COR-L47 (cell line): ENCODE results near the gene KCNA1.
"Not testable (repeated sequence)": the region's sequence is repeated elsewhere in the genome, so short reads cannot be mapped to it uniquely, and the experiment has no call there.

ENCODE experiments used
- DNase-seq: peaks from one replicate; lab custom pipeline; 2025; lab: John Stamatoyannopoulos, UW

Gene KCNA1

DNA sequence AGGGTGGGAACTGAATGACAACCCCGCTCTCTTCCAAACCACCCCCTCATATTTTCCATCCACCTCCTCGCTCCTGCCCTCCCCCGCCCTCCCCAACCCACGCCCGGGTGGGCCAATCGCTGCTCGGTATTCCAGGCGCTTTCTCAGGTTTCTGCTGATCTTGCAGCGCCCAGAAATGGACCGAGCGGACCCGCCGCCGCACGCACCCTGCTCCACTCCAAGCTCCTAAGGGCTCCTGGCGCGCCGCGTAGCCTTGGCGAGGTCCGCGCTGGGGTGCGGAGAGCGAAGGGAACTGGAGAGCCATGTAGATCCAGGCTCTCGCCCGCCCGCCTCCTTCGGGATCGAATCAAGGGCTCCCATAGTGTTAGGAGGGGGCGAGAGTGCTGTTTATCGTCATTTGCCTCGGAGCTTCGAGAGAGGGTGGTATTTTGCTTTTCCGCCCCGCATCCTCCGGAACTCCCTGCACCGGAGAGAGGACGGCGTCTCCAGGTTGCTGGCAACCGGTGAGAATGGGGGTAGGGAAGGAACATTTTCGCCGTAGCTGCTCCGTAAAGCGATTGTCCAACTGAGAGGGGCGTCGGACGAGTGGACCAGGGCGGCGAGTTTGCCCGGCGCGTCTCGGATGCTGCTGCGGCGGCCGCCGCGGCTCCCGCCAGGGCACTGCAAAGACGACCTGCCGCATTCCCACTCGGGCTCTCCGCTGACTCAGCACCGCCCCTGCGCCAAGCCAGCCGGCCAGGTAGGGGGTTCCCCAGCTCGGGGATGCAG, at the start of gene KCNA1:
KCNA1 (plus strand) TSS at position 172 of the 768 bp plus-strand sequence. CDS start 1,474 bp downstream, outside the sequence.
- DNase-seq = no peak

DNA sequence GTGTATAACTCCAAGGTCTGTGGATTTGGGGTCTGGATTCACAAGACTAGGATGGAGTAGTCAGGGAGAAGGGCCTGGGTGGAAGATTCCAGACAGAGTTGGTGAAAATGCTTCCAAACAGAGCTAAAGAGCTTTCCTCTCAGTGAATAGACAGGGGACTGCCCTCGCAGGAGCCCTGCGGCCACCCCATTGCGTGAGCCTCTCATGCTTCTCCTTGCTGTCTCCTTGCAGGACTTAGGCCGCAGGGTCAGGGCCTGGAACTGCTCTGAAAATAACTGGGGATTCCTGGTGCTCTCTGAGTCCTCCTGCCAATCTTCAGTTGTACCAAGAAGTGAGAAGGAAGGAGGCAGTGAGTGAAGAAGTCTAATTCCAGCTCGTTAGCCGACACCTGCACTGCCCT, 49.0 kb upstream of the KCNA1 start:
- no peak for DNase-seq

DNA sequence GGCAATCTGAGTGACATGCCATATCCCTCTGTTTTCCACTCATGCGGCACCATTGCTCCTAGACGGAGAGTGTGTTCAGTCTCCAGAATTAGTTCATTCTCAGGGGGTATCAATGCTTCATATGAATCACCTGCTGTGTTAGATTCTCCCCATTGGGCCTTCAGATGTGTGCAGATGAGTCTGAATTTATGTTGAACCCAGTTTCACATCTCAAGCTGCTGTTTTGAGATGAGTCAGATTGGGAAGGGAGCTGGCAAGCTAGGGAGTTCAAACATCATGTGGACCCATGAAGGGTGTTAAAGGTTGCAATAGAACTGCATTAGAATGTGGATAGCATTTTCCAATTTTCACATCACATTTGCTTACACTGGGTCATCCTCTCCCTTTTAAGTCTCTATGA, 46.9 kb upstream of the KCNA1 start:
- no peak for DNase-seq

DNA sequence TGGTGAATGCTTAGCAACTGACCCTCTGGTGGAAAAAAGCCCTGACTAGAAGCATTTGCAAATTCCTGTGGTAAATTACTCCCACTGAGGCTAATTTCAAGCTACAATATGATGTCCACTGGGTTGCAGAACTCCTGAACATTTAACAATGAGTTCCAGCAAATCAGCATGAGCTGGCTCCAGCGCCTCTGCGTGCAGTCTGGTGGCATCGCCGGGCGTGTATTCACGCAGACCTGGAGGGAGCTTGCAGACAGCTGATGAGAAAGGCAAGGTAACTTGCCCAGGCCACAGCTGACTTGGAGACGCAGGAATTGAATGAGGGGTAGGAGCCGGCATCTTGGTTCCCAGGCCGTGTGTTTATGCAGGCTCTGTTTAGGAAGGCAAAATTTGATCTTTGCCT, 45.1 kb upstream of the KCNA1 start:
- no peak for DNase-seq

DNA sequence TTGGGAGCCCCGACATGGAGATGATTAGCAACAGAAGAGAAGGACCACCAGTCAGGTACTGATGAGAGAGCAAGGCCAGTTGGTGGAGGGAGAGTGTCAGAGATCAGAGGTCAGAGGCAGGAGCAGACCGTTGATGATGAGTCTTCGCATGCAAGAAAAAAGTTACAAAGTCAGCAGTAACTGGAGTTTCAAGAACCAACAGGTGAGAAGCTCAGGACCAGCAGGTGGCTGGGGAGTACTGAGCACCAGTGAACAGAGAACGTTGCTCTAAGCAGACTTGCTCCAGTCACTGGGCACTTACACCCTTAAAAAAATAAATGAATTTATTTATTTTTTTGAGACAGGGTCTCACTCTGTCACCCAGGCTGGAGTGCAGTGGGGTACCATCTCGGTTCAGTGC, 44.5 kb upstream of the KCNA1 start:
- DNase-seq = no peak

- DNase-seq = no peak
Observed at GRCh38 chr12:4866299-4866698, 43.4 kb upstream of the KCNA1 start.

GRCh38 chr12:4867384-4867783, 42.3 kb upstream of the KCNA1 start:
- DNase-seq = no peak

- DNase-seq = no peak
Observed at GRCh38 chr12:4870423-4870822, 39.3 kb upstream of the KCNA1 start.

- no peak for DNase-seq
Observed at GRCh38 chr12:4871514-4871913, 38.2 kb upstream of the KCNA1 start.

- no peak for DNase-seq
Observed at GRCh38 chr12:4873947-4874346, 35.8 kb upstream of the KCNA1 start.

GRCh38 chr12:4874671-4875070, 35.0 kb upstream of the KCNA1 start:
- no peak for DNase-seq

DNA sequence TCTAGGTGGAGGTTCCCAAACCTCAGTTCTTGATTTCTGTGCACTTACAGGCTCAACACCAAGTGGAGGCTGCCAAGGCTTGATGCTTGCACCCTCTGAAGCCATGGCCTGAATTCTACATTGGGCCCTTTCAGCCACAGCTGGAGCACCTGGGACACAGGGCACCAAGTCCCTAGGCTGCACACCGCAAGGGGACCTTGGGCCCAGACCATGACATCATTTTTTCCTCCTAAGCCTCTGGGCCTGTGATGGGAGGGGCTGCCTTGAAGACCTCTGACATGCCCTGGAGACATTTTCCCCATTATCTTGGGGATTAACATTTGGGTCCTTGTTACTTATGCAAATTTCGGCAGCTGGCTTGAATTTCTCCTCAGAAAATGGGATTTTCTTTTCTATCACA, 30.2 kb upstream of the KCNA1 start:
- not testable (repeated sequence) for DNase-seq

GRCh38 chr12:4881266-4882064, 28.2 kb upstream of the KCNA1 start:
- no peak for DNase-seq

- no peak for DNase-seq
Observed at GRCh38 chr12:4891866-4892265, 17.8 kb upstream of the KCNA1 start.

DNA sequence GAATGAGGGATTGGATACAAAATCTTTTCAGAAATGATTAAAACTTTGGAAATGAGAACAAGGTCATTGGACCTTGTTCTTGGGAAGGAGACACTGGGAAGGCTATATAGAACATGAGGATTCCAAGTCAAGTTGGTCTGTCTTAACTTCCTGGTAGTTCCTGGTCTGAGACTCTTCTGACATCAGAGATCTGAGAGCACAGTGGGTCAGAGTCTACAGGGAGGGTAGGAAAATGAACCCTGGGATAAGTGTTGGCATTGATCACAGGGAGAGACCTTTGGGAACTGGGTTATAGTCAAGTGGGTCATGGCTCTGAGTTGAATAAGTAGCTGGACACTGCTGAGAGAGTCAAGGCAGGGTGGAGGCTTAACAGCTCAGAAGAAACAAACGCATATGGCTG, 17.3 kb upstream of the KCNA1 start:
- no peak for DNase-seq

GRCh38 chr12:4894019-4894418, 15.7 kb upstream of the KCNA1 start:
- no peak for DNase-seq

DNA sequence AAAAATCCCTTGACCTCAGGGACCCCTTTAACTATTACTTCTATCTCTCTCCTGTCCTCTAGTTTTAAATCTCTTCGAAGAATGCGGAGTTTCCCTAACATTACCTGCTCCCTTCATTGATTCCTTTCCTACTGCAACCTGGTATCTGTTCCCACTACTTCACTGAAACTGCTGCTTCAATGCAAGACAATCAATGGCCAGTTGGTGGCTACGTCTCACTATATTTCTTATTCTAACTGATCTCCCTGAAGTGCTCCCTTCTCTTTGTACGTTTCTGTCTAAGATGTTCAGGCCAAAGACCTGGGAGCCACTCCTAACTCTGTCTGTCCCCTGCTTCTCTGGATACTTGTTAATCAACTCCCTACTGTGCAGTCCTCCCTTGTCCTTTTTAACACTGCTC, 10.3 kb upstream of the KCNA1 start:
- DNase-seq = no peak

GRCh38 chr12:4900327-4900726, 9.4 kb upstream of the KCNA1 start:
- DNase-seq = no peak

- DNase-seq = no peak
Observed at GRCh38 chr12:4905316-4905715, 4.4 kb upstream of the KCNA1 start.

DNA sequence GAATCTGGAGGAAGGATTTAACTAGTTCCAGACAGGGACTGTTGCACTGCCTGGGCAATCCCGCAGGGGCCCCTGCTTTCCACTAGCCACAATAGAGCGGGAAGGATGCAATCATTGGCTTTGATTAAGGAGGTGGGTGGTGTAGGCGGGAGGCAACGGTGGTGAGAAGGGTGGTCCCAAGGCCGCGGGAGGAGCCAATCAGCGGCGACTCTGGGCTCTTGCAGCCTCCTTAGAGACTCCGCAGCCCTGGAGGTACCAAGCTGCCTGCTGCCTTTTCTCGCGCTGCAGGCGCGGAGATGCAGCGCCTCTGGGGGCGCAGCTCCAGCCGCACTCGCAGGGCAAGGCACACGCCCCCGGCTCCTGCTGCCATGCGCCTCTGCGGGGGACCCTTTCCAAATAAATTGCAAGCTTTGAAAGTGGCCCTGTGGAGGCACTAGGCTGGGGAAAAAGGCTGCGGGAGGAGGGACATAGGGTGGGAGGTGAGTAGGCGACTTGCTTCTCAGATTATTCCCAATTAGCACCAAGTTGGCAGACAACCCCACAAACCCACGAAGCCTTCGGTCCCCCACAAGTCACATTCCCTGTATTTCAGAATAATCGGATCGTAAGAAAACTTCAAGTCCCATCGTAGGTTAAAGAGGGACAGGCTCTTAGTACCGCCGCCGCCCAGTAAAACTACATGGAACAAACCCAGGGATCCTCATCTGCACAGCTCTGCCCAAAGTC, 858 bp upstream of the KCNA1 start:
- peak; percentile 69 for DNase-seq

DNA sequence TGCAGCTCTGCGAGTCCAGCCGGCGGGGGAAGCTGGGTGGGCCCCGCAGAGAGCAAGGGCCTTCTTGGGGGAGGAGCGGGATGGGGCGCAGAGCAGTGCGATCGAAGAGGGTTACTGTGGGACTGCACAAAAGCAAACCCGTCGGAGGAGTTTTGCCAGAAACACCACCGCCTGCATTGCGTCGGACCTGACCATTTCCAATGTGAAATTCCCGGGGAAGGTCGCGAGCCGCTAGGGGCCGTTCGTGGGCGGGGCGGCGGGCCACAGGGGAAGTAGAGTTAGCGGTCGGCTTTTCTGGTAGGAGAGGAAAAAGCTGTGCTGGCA, 333 bp upstream of the KCNA1 start:
- DNase-seq = no peak

DNA sequence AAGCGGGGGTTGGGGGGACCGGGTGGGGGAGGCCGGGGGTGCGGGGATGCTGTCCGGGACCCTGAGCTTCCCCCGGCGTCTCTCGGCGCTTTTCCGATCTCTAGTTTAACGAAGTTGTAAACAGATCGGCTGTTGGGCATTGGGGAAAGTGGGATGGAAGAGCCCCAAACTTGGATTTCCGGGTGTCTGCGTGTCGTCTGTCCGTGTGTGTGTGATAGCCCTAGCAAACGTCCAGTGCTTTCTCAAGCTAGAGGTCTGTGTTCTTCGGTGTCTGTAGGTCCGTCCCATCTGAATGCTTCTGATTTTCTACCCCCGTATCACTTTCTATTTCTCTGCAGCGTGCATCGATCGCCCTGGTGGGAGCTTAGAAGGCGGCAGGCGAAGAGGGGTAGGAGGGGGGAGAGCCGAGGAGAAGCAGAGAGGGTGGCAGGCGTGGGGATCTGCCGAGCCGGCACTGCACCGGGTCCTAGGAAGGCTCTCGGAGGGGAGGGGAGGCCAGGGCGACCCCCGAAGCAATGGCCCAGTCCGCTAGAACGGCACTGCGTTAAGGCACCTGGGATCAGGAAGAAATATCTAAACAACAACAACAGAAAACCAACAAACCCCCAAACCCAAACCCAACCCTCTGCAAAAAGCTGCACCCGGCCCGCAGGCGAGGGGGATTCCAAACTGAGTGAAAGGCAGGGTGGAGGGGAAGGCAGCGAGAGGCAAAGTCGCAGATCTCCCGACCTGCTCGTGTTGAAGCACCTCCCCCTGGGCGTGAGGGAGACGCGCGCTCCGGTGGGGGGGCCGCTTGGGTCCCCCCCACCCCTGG, 1.0 kb downstream of the KCNA1 start:
- DNase-seq = no peak
